ENCODE results near the gene OR2C1.

The OR2C1 gene

DNA sequence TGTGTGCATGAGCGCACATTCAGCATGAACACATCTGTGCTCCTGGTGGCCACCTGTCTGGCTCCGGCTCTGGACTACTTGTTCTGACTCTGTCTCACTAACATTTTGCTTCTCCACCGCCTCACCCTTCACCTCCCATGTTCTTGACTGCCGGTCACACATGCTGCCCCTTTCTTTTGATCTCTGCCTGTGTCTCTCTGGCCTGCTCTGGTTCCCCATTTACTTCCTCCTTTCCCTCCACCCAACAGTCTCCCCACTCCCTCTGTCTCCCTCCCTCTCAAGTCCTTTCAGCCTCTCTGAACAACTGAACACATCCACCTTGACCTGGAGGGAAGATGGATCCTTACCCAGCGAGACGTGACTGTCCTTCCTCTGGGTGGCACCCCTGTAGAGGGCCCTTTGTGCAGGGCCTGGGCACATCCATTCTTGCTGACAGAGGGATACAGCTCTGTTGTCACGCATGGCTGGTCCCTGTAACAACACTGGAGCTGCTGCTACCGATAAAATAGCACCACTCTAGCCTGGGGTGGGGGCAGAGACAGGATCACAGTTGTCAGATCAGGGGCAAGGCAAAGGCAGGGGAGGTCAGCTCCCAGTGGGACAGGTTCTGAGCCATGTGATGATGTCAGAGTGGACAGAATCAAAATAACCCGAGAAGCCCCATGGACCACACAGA, 34.1 kb downstream of the OR2C1 start:
- in situ Hi-C loops (cut with MboI; ENCODE audit: low sequenced_read_pairs): no loop called here

DNA sequence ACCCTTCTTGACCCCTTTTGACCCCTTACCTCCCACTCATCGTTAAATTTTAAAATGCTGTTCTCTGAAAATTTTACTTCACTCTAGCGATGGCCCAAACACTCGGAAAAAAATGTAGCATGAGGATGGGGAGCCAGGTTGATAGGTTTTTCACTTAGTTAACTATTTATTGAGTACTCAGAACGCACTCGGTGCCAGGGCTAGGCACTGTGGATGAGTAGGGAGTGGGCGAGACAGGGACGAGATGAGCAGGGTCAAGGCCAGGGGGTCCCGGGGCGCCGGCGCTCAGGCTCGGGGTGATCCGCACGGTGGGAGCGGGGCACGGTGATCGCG, 44.7 kb downstream of the OR2C1 start:
- in situ Hi-C loops (cut with MboI; ENCODE audit: low sequenced_read_pairs): no loop called here

DNA sequence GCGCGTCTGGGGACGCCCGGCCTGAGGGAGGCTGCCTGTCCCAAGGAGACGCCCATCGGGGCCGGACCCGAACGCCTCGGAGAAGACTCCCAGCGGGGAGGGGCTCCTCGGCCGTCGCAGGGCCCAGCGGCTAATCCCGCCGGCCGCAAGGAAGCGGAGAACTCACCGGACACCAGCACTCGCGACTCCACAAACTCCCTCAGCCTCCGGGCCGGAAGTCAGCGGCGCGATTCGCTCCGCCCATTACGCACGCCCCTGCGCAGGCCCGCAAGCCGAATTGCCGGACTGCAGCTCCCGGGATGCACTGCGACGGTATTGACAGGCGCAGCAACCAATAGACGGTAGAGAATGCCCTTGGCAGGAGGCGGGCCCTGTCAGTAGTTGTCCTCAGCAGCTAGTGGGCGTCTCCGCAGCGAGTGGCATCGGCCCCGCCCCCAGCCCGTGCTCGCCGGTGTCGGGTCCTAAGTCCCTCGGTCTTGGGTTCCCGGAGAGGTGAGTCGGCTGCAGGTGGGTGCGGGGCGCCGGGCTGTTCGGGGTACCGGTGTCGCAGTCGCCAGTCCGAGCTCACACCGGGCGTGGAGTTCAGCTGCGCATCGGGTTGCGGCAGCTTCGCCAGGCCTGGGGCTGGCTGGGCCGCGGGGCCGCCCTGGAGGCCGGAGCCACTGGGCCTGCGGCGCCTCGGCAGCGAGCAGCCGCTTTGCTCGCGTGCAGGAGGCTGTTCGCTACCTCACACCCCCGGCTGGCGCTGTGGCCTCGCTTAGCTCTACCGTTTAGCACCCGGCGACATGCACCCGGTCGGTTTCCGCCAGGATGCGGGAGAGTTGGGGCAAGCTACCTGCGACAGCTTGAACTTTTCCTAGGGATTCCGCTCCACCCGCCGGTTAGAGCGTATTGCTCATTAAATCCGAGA, 45.3 kb downstream of the OR2C1 start, which contains the start of the genes ZNF174 and ZSCAN32:
TSS of gene ZNF174 (plus strand) at position 437 of the 910 bp plus-strand sequence. CDS start 790 bp downstream, outside the sequence.
TSS of gene ZSCAN32 (minus strand) at position 226 of the 910 bp plus-strand sequence. CDS start 3,447 bp downstream, outside the sequence.
- in situ Hi-C loops (cut with MboI; ENCODE audit: low sequenced_read_pairs): no loop called here

DNA sequence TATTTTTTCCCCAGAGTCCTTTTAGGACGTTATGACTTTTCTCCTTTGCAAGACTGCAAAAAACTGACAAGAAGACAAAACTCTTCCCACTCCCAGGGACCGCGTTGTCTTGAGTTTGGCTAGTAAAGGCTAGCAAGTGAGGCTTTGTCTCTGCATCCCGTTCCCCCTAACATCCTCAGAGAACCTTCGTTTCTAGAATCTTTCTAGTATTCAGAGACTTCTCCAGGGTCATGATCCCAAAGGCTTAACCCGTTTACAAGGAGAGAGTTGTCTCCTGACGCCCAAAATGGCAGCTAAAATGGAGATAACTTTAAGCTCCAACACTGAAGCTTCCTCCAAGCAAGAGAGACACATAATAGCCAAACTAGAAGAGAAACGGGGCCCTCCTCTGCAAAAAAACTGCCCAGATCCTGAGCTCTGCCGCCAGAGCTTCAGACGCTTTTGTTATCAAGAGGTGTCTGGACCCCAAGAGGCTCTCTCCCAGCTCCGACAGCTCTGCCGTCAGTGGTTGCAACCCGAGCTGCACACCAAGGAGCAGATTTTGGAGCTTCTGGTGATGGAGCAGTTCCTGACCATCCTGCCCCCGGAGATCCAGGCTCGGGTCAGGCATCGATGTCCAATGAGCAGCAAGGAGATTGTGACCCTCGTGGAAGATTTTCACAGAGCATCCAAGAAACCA, 46.2 kb downstream of the OR2C1 start:
- in situ Hi-C loops (cut with MboI; ENCODE audit: low sequenced_read_pairs): no loop called here

All from hTERT RPE-1 (cell line).